WI38 (cell line): ENCODE results near the gene DNAJC25.

Source experiments
- H3K4me3 ChIP-seq: 2 replicates; pipeline ENCODE4 v1.5.1; 2011; ENCODE audit warnings: low read depth, mild to moderate bottlenecking, control low read depth, low read length
- TF ChIP-seq, protein P1 (sequence below): IDR thresholded peaks from 2 replicates; pipeline ENCODE4 v1.5.1; 2012; ENCODE audit warnings: low read depth, mild to moderate bottlenecking, control low read depth, low read length

Gene DNAJC25

DNA sequence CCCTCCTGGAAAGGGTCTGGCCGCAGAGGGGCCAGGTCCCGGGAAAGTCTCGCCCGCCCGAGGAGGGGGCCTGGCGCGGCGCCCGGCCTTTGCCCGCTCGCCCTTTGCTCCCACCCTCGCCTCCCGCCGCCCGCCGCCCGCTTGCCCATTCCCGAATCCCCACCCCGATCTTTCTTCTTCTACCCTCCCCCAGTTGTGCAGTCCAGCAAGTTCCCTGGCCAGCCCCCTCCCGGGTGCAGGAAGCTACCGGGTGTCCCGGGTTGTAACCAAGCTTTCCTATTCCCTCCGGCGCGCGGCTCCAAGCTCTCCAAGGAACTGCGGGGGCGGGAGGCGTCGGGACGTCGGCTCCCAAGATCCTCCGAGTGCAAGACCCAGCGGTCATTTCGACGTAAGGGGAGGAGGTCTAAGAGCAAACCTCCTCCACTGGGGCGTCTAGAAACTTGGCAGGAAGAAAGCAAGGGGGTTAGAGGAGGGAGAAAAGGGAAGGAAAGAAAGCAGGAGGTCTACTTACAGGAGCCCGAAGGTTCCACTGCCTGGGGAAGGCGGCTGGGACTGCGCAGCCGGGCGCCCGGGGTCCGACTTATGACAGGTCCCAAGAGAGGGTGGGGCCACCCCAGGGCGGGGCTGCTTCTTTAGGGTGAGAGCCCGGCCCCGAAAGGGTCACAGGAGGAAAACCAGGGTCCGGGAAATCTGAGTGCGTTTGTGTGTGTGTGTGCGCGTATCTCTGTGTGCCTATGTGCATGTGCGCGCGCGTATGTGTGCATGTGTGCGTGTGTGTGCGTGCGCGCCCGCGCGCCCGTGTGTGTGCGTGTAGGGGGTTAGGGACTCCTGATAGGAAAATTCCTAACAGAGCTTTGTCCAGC is 31.8 kb upstream of the DNAJC25 start, which contains the start of gene PTGR1:
TSS of gene PTGR1 (minus strand) at position 556 of the 863 bp plus-strand sequence. CDS start 2,225 bp downstream, outside the sequence.
- TF ChIP-seq, protein P1, sequence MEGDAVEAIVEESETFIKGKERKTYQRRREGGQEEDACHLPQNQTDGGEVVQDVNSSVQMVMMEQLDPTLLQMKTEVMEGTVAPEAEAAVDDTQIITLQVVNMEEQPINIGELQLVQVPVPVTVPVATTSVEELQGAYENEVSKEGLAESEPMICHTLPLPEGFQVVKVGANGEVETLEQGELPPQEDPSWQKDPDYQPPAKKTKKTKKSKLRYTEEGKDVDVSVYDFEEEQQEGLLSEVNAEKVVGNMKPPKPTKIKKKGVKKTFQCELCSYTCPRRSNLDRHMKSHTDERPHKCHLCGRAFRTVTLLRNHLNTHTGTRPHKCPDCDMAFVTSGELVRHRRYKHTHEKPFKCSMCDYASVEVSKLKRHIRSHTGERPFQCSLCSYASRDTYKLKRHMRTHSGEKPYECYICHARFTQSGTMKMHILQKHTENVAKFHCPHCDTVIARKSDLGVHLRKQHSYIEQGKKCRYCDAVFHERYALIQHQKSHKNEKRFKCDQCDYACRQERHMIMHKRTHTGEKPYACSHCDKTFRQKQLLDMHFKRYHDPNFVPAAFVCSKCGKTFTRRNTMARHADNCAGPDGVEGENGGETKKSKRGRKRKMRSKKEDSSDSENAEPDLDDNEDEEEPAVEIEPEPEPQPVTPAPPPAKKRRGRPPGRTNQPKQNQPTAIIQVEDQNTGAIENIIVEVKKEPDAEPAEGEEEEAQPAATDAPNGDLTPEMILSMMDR, result no peak
- peak within 1 kb of the TSS; percentile 80 for H3K4me3 ChIP-seq

DNA sequence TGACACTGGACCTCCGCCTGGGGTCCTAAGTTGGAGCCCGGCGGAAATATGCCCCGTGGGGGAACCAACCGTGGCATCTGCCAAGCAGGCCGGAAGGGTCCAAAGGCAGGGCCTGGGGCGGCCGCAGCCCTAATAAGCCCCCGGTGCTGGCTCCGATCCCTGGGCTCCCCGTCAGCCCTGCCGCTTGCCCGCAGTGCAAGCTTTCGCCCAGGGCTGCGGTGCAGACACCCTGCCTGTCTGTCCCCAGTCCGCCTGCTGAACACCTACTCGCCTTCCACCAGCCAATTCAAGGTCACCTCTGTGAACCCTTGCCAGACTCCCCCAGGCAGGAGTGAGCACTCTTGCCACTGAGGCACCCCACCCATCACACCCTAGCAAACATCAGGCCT is 31.2 kb upstream of the DNAJC25 start:
- H3K4me3 ChIP-seq, result peak overlapping the region; percentile 80
- TF ChIP-seq, protein P1, result no peak

DNA sequence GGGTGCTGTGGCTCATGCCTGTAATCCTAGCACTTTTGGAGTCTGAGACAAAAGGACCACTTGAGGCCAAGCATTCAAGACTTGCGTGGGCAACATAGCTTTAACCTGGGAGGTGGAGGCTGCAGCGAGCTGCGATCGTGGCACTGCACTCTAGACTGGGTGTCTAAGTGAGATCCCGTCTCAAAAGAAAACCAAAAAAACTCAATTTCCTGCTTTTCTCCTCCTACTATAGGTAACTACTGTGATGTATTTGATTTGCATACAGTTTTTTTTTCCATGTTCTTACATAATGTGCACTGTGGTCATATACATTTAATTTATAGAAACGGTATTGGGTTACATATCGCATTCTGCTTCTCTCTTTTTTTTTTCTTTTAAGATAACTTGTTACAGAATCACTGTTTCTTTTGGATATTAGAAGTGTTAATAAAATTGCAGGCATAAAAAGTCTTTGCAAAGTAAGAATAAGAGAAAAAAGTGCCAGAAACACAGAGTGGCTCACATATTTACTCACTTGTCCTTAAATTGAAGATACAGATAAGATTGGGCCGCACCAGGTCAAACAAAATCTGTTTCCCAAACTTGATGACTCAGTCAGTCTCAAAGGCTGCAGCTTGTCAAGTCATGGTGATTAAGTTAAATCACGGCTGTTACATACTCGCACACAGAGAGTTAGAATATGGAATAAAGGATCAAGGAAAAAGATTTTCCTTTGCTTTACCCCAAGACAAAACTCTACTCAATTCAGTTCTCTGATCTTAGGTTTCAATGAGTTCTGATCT is 29.7 kb upstream of the DNAJC25 start:
- TF ChIP-seq, protein P1, result no peak

DNA sequence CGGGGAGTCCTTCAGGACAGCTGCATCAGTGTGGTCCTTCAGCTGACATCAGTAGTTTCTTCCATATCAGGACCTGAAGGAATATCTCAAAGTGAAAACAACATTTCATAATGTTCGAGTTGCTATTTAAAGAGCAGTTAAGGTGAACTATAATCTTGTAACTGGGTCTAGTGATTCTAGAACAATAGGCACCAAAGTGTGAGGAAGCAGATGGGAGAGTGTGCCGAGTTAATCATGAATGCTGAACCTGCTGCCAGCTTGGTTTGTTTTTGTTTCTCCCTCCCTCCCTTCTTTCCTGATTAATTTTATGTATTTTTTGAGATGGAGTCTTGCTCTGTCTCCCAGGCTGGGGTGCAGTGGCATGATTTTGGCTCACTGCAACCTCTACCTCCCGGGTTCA is 28.1 kb upstream of the DNAJC25 start:
- TF ChIP-seq, protein P1, result no peak
- H3K4me3 ChIP-seq, result no peak overlapping the region

More for the DNA sequence above, 29.7 kb upstream of the DNAJC25 start:
- H3K4me3 ChIP-seq, result no peak overlapping the region

DNA sequence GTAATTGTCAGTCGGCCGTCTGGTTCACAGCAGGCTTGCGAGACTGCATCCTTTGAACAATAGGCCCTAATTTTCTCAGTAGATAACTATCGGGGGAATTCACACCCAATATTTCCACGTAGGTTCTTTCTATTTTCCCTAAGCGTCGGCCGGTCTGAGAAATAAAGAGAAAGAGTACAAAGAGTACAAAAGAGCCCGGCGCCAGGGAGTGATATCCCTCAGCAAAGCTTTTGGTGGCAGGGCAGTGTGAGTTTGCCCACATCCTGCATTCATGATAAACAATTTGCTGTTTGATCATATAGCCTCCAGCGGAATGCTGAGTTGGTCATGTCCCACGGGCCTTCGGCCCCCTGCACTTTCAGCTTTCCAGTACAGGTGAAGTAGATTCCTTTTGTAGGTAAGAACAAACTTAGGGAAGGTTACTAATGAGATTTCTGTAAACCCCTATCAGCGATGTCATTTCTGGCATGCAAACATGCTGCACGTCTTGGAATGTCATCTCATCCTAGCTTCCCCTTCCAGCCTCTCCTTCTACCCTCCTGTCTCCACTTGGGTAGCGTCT is 27.0 kb upstream of the DNAJC25 start:
- TF ChIP-seq, protein P1, result no peak
- no peak overlapping the region for H3K4me3 ChIP-seq

DNA sequence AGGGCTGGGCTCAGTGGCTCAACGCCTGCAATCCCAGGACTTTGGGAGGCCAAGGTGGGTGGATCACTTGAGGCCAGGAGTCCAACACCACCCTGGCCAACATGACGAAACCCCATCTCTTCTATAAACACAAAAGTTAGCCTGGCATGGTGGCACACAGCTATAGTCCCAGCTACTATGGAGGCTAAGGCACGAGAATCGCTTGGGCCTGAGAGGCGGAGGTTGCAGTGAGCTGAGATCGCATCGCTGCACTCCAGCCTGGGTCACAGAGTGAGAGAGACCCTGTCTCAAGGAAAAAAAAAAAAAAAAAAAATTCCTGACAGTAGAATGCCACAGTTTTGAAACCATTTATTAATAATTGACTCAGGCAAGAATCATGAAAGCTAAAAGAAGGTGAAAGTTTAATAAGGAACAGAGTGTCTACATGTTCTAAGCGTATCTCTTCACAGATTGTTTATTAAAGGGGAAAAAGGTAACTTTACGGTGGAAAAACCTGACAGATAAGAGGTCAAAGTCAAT is 26.0 kb upstream of the DNAJC25 start:
- H3K4me3 ChIP-seq, result no peak overlapping the region
- TF ChIP-seq, protein P1, result no peak
